SK-N-SH treated with all-trans-retinoic acid at 6 μM for 48 hours (cell line): ENCODE measurements around the gene GALNTL6.

Source experiments
- ARNTL ChIP-seq: fragments of 450-650 bp; formaldehyde crosslinking; IDR thresholded peaks from 2 replicates; pipeline ENCODE4 v1.5.0; 2020; ENCODE audit warnings: low read depth, mild to moderate bottlenecking, moderate library complexity, borderline replicate concordance
- BACH2 ChIP-seq: fragments of 250-450 bp; sonication (Bioruptor Pico); IDR thresholded peaks from 2 replicates; pipeline ENCODE4 v1.9.0; 2021; ENCODE audit warnings: mild to moderate bottlenecking, borderline replicate concordance
- CREB5 ChIP-seq: fragments of 250-450 bp; sonication (Bioruptor Pico); IDR thresholded peaks from 2 replicates; pipeline ENCODE4 v1.5.1; 2020; ENCODE audit warnings: low read depth, mild to moderate bottlenecking, moderate library complexity
- PATZ1 ChIP-seq: fragments of 250-450 bp; sonication (Bioruptor Pico); IDR thresholded peaks from 2 replicates; pipeline ENCODE4 v1.8.0; 2020; ENCODE audit warnings: mild to moderate bottlenecking, moderate library complexity, borderline replicate concordance
- PPARA ChIP-seq: fragments of 250-450 bp; sonication (Bioruptor Pico); IDR thresholded peaks from 2 replicates; pipeline ENCODE4 v1.5.0; 2020; ENCODE audit warnings: mild to moderate bottlenecking, borderline replicate concordance
- SNAI2 ChIP-seq: fragments of 250-450 bp; sonication (Bioruptor Pico); IDR thresholded peaks from 2 replicates; pipeline ENCODE4 v1.5.0; 2020; ENCODE audit warnings: mild to moderate bottlenecking, moderate library complexity
- TSHZ2 ChIP-seq: fragments of 250-450 bp; sonication (Bioruptor Pico); IDR thresholded peaks from 2 replicates; pipeline ENCODE4 v1.5.0; 2020; ENCODE audit warnings: mild to moderate bottlenecking, moderate library complexity
- ZC3H10 ChIP-seq: fragments of 250-450 bp; sonication (Bioruptor Pico); IDR thresholded peaks from 2 replicates; pipeline ENCODE4 v1.5.1; 2021; ENCODE audit warnings: mild to moderate bottlenecking, moderate library complexity
- ZFP3 ChIP-seq: fragments of 250-450 bp; sonication (Bioruptor Pico); IDR thresholded peaks from 2 replicates; pipeline ENCODE4 v1.5.0; 2020; ENCODE audit warnings: mild to moderate bottlenecking, moderate library complexity
- ZFP30 ChIP-seq: fragments of 450-650 bp; formaldehyde crosslinking; IDR thresholded peaks from 2 replicates; pipeline ENCODE4 v1.5.0; 2022; ENCODE audit warnings: mild to moderate bottlenecking, moderate library complexity
- ZNF565 ChIP-seq: fragments of 450-650 bp; formaldehyde crosslinking; conservative IDR thresholded peaks from 2 replicates; pipeline ENCODE4 v1.5.0; 2020; ENCODE audit warnings: low read depth, mild to moderate bottlenecking, moderate library complexity
- ZNF70 ChIP-seq: fragments of 450-650 bp; formaldehyde crosslinking; IDR thresholded peaks from 2 replicates; pipeline ENCODE4 v1.5.0; 2020; ENCODE audit warnings: mild to moderate bottlenecking, moderate library complexity
- ZNF8 ChIP-seq: fragments of 450-650 bp; formaldehyde crosslinking; IDR thresholded peaks from 2 replicates; pipeline ENCODE4 v1.5.0; 2020; ENCODE audit warnings: mild to moderate bottlenecking, moderate library complexity

GRCh38 chr4:172654457-172654856 is 841.3 kb downstream of the GALNTL6 start:
- TF ChIP-seq ZNF8 (no peak), ZNF70 (CRISPR knock-in tag) (no peak), CREB5 (CRISPR knock-in tag) (no peak), ARNTL (no peak), ZFP3 (CRISPR knock-in tag) (no peak), SNAI2 (CRISPR knock-in tag) (no peak), PPARA (CRISPR knock-in tag) (no peak), TSHZ2 (CRISPR knock-in tag) (no peak), BACH2 (CRISPR knock-in tag) (no peak), ZNF565 (CRISPR knock-in tag) (no peak), PATZ1 (CRISPR knock-in tag) (no peak), ZC3H10 (no peak), ZFP30 (CRISPR knock-in tag) (no peak)
